ENCODE measurements around the gene TAS2R40.

GRCh38 chr7:143176128-143176527, 45.7 kb upstream of the TAS2R40 start:
- no peak for TF ChIP-seq POLR2AphosphoS5 (IDR thresholded peaks at IDR 0.05; ENCODE audit: low read depth)
- TF ChIP-seq CTCF (IDR thresholded peaks at IDR 0.05; ENCODE audit: insufficient read depth, low read length) = no peak
- TF ChIP-seq REST (IDR thresholded peaks at IDR 0.05; ENCODE audit: insufficient replicate concordance, low read depth) = no peak
